Liver (tissue), 9 donors: ENCODE data around the gene PDLIM3. TPM values are rescaled to one million over a fixed set of nuclear protein-coding genes. Genes with fewer than 3 reads are reported as not detected.
A peak's percentile ranks its signal among the peaks of the same experiment; 100 is the strongest.
"Not testable (repeated sequence)": the region's sequence is repeated elsewhere in the genome, so short reads cannot be mapped to it uniquely, and the experiment has no call there.

Source experiments
- DNase-seq: peaks from one replicate; pipeline ENCODE4 v3.0.0-alpha.2; 2017; ENCODE audit warnings: low spot score
- H3K27ac ChIP-seq, 2 donors: one replicate each; pipeline ENCODE4 v1.7.0; 2013; ENCODE audit warnings: inconsistent platforms in 2 of 2, low read length in 2 of 2, control low read depth in 1 of 2, low read depth in 1 of 2, mild to moderate bottlenecking in 1 of 2
- H3K27me3 ChIP-seq, 4 donors: one replicate each; pipeline versions ENCODE4 v1.6.1 to v1.7.0; 2013; ENCODE audit warnings: low read length in 3 of 4, inconsistent platforms in 1 of 4, mild to moderate bottlenecking in 1 of 4, moderate library complexity in 1 of 4; ENCODE audit not compliant: control insufficient read depth in 4 of 4, insufficient read depth in 4 of 4
- H3K36me3 ChIP-seq, 4 donors: one replicate each; pipeline versions ENCODE4 v1.6.1 to v1.7.0; 2013; ENCODE audit warnings: low read length in 3 of 4, mild to moderate bottlenecking in 3 of 4, low read depth in 1 of 4, moderate library complexity in 1 of 4; ENCODE audit not compliant: control insufficient read depth in 4 of 4, insufficient read depth in 3 of 4
- H3K4me1 ChIP-seq, 4 donors: one replicate each; pipeline versions ENCODE4 v1.6.1 to v1.7.0; 2013; ENCODE audit warnings: low read length in 3 of 4, mild to moderate bottlenecking in 3 of 4, moderate library complexity in 1 of 4; ENCODE audit not compliant: control insufficient read depth in 4 of 4, insufficient read depth in 4 of 4
- H3K4me3 ChIP-seq, 3 donors: one replicate each; pipeline versions ENCODE4 v1.6.1 to v1.7.0; 2013; ENCODE audit warnings: low read length in 3 of 3, control low read depth in 1 of 3, low read depth in 1 of 3, mild to moderate bottlenecking in 1 of 3
- H3K9ac ChIP-seq, 2 donors: one replicate each; pipeline ENCODE4 v1.7.0; 2013; ENCODE audit warnings: low read length in 2 of 2, mild to moderate bottlenecking in 2 of 2, moderate library complexity in 2 of 2, control low read depth in 1 of 2, low read depth in 1 of 2
- H3K9me3 ChIP-seq, 4 donors: one replicate each; pipeline versions ENCODE4 v1.6.1 to v1.7.0; 2013; ENCODE audit warnings: low read length in 3 of 4; ENCODE audit not compliant: control insufficient read depth in 4 of 4
- ATF3 ChIP-seq: IDR thresholded peaks from 2 replicates; pipeline ENCODE4 v1.6.1; 2016; ENCODE audit warnings: antibody characterized with exemption
- CTCF ChIP-seq: fragments of 150-350 bp; IDR thresholded peaks from 2 replicates; pipeline ENCODE4 v1.5.1; 2017; ENCODE audit warnings: improper control_type of control experiment, low read depth, low read length; ENCODE audit not compliant: missing input control
- EGR1 ChIP-seq, 2 donors: IDR thresholded peaks; 2 replicates each; pipeline ENCODE4 v1.6.1; 2016 to 2018; ENCODE audit warnings: antibody characterized with exemption in 2 of 2, low read depth in 2 of 2
- FOXA1 ChIP-seq: IDR thresholded peaks from 2 replicates; pipeline ENCODE4 v1.6.1; 2016; ENCODE audit warnings: antibody characterized with exemption
- GABPA ChIP-seq, 2 donors: IDR thresholded peaks in 1 of 2; conservative IDR thresholded peaks in 1 of 2; 2 replicates each; pipeline ENCODE4 v1.6.1; 2016; ENCODE audit warnings: antibody characterized with exemption in 2 of 2, mild to moderate bottlenecking in 1 of 2, moderate library complexity in 1 of 2
- HNF4A ChIP-seq, 2 donors: conservative IDR thresholded peaks; 2 replicates each; pipeline ENCODE4 v1.6.1; 2016; ENCODE audit warnings: antibody characterized with exemption in 2 of 2, mild to moderate bottlenecking in 2 of 2
- HNF4G ChIP-seq: IDR thresholded peaks from 2 replicates; pipeline ENCODE4 v1.6.1; 2016; ENCODE audit warnings: antibody characterized with exemption
- JUND ChIP-seq, 2 donors: IDR thresholded peaks; 2 replicates each; pipeline ENCODE4 v1.6.1; 2016; ENCODE audit warnings: antibody characterized with exemption in 2 of 2
- NR2F2 ChIP-seq: IDR thresholded peaks from 2 replicates; pipeline ENCODE4 v1.6.1; 2016; ENCODE audit warnings: antibody characterized with exemption
- RAD21 ChIP-seq, 2 donors: IDR thresholded peaks; 2 replicates each; pipeline ENCODE4 v1.6.1; 2016; ENCODE audit warnings: antibody characterized with exemption in 2 of 2, mild to moderate bottlenecking in 2 of 2
- REST ChIP-seq: IDR thresholded peaks from 2 replicates; pipeline ENCODE4 v1.6.1; 2016; ENCODE audit warnings: antibody characterized with exemption, mild to moderate bottlenecking
- RXRA ChIP-seq, 2 donors: IDR thresholded peaks; 2 replicates each; pipeline ENCODE4 v1.6.1; 2017 to 2018; ENCODE audit warnings: antibody characterized with exemption in 2 of 2, mild to moderate bottlenecking in 1 of 2
- SP1 ChIP-seq: IDR thresholded peaks from 2 replicates; pipeline ENCODE4 v1.6.1; 2018; ENCODE audit warnings: antibody characterized with exemption, mild to moderate bottlenecking
- TAF1 ChIP-seq: conservative IDR thresholded peaks from 2 replicates; pipeline ENCODE4 v1.6.1; 2016; ENCODE audit warnings: antibody characterized with exemption, mild to moderate bottlenecking
- YY1 ChIP-seq: IDR thresholded peaks from 2 replicates; pipeline ENCODE4 v1.6.1; 2016; ENCODE audit warnings: antibody characterized with exemption, mild to moderate bottlenecking
- ZBTB33 ChIP-seq: IDR thresholded peaks from 2 replicates; pipeline ENCODE4 v1.6.1; 2016; ENCODE audit warnings: antibody characterized with exemption
- WGBS: extraction: QIAGEN DNeasy Blood & Tissue Kit; methylation state at CpG from one replicate; pipeline ENCODE4 v1.1.7; 2013; 5-methylcytosine and 5-hydroxymethylcytosine counted together
- polyA plus RNA-seq, 2 donors: library from polyadenylated mRNA; stranded (reverse) in 1 of 2; unstranded in 1 of 2; fragments of 200-250 nt in 1 of 2; fragments of >200 nt in 1 of 2; fragmentation: Nextera tagmentation in 1 of 2; extraction: Ambion mirVana in 1 of 2; gene quantifications; one replicate each; pipeline versions ENCODE4 v1.2.1 to v1.2.3, GENCODE V29; 2013 to 2015
- total RNA-seq, 2 donors: library from RNA; depleted of rRNA; stranded (reverse); fragments of >200 nt; gene quantifications; one replicate each; pipeline ENCODE4 v1.2.3, GENCODE V29; 2014
- donor health status: healthy.
- donor health status: healthy.
- donor health status: healthy.
- donor health status: healthy.
- donor health status: healthy.

PDLIM3 gene
- total and polyA plus RNA-seq, 4 donors = 0.58 to 8.8 (median 3.3) TPM

- TF ChIP-seq ZBTB33 (no peak), SP1 (no peak)
Observed at GRCh38 chr4:185559915-185560281, 24.6 kb upstream of the PDLIM3 start (continued).

- not testable (repeated sequence) for H3K27me3 ChIP-seq, H3K9me3 ChIP-seq, DNase-seq, H3K9ac ChIP-seq, H3K27ac ChIP-seq, H3K36me3 ChIP-seq, H3K4me1 ChIP-seq, H3K4me3 ChIP-seq
- 77% methylated on average over 8 of the region's 8 CpGs for WGBS
Observed at GRCh38 chr4:185559251-185559914, 24.1 kb upstream of the PDLIM3 start.

GRCh38 chr4:185554365-185555126 is 19.2 kb upstream of the PDLIM3 start:
- no peaks in the 10 kb centered on the region for H3K4me1 ChIP-seq
- no peak for DNase-seq
- 79% methylated on average over 4 of the region's 4 CpGs for WGBS
- no peaks in the 10 kb centered on the region for H3K9me3 ChIP-seq
- no peak overlapping the region for H3K4me3 ChIP-seq
- no peak overlapping the region for H3K9ac ChIP-seq
- no peaks in the 10 kb centered on the region for H3K36me3 ChIP-seq
- H3K27ac ChIP-seq = no peak overlapping the region
- TF ChIP-seq TAF1 (no peak), SP1 (peak; percentile 22), RAD21 (IDR thresholded peaks at IDR 0.05) (no peak), GABPA (IDR thresholded peaks at IDR 0.05 in 1 of 2, conservative IDR thresholded peaks at IDR 0.05 in 1 of 2) (no peak), JUND (IDR thresholded peaks at IDR 0.05) (no peak), HNF4G (no peak), ATF3 (no peak), NR2F2 (peak; percentile 14)
- H3K27me3 ChIP-seq = no peaks in the 10 kb centered on the region

GRCh38 chr4:185552254-185552653 is 16.9 kb upstream of the PDLIM3 start:
- H3K4me1 ChIP-seq = no peaks in the 10 kb centered on the region
- DNase-seq = no peak
- H3K9ac ChIP-seq = no peak overlapping the region
- H3K9me3 ChIP-seq = no peaks in the 10 kb centered on the region
- H3K4me3 ChIP-seq = no peak overlapping the region
- H3K36me3 ChIP-seq = no peaks in the 10 kb centered on the region
- H3K27ac ChIP-seq = no peak overlapping the region
- no peaks in the 10 kb centered on the region for H3K27me3 ChIP-seq
- 94% methylated on average over 2 of the region's 2 CpGs for WGBS
- TF ChIP-seq RXRA (IDR thresholded peaks at IDR 0.05) (no peak), FOXA1 (no peak), RAD21 (IDR thresholded peaks at IDR 0.05) (no peak), CTCF (no peak), EGR1 (IDR thresholded peaks at IDR 0.05; ENCODE audit: low read depth in 2 of 2) (no peak), REST (no peak), NR2F2 (no peak), JUND (IDR thresholded peaks at IDR 0.05) (no peak), HNF4A (conservative IDR thresholded peaks at IDR 0.05) (no peak), ATF3 (no peak), SP1 (no peak), YY1 (no peak), TAF1 (no peak), GABPA (IDR thresholded peaks at IDR 0.05 in 1 of 2, conservative IDR thresholded peaks at IDR 0.05 in 1 of 2) (no peak)
